Esophagus squamous epithelium (tissue), 4 donors: ENCODE data around the gene LRP5.

Experiments used
- POLR2A ChIP-seq, 4 donors: fragments of 450-650 bp; IDR thresholded peaks; one replicate each; pipeline ENCODE4 v1.6.1; 2017; ENCODE audit warnings: antibody characterized with exemption in 4 of 4, mild to moderate bottlenecking in 4 of 4, moderate library complexity in 3 of 4
- TF ChIP-seq, protein P1 (sequence below), 6 experiments: fragments of 450-650 bp in 4 of 6; fragments of 200-600 bp in 2 of 6; sonication (generic) in 2 of 6; IDR thresholded peaks; one replicate each; pipeline ENCODE4 v1.5.1; 2016 to 2019; ENCODE audit warnings: antibody characterized with exemption in 6 of 6, mild to moderate bottlenecking in 4 of 6, moderate library complexity in 4 of 6

DNA sequence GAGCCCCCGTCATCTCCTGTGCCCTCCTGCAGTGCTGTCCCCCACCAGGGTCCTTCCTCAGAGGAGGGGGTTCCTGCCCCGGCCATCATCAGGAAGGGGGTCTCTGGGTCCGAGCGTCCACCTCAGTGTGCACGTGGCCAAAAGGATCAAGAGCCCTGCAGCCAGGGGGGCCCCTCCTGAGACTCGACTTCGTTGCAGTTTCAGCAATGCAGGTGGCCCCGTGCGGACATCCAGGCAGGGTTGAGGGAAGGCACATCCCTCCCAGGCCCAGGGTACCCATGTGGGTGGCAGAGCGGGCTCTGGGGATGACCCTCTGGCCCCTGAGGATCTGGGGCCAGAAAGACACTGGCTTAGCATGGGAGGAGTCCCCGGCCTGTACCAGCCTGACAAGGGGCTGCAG lies 41.3 kb downstream of the LRP5 start:
- TF ChIP-seq, protein P1, sequence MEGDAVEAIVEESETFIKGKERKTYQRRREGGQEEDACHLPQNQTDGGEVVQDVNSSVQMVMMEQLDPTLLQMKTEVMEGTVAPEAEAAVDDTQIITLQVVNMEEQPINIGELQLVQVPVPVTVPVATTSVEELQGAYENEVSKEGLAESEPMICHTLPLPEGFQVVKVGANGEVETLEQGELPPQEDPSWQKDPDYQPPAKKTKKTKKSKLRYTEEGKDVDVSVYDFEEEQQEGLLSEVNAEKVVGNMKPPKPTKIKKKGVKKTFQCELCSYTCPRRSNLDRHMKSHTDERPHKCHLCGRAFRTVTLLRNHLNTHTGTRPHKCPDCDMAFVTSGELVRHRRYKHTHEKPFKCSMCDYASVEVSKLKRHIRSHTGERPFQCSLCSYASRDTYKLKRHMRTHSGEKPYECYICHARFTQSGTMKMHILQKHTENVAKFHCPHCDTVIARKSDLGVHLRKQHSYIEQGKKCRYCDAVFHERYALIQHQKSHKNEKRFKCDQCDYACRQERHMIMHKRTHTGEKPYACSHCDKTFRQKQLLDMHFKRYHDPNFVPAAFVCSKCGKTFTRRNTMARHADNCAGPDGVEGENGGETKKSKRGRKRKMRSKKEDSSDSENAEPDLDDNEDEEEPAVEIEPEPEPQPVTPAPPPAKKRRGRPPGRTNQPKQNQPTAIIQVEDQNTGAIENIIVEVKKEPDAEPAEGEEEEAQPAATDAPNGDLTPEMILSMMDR (IDR thresholded peaks at IDR 0.05), result no peak
- TF ChIP-seq POLR2A (IDR thresholded peaks at IDR 0.05), result no peak
